ENCODE data around the gene PHF8.

PHF8 gene

Small RNA genes lying within 50 kb of the gene (small RNA-seq; reads per million reads assigned to genes)
- gene RNA5SP505 (ENCODE audit: insufficient read depth): 2.0 reads per million, percentile 16 among the genes with 10 or more reads in this experiment
